SK-N-SH (cell line): ENCODE measurements around the gene FASLG. TPM values are rescaled to one million over a fixed set of nuclear protein-coding genes. Genes with fewer than 3 reads are reported as not detected.

Source experiments
- CTCF ChIA-PET: fragments of 300-600, 350-600 bp; formaldehyde crosslinking; extraction: SDS; loops from one replicate; lab custom pipeline; 2021; lab: Yijun Ruan, JAX
- POLR2A ChIA-PET: fragments of 350-600 bp; sonication (Branson Sonifier 250); formaldehyde crosslinking; extraction: SDS; loops from one replicate; lab custom pipeline; 2020; ENCODE audit warnings: antibody characterized with exemption, inconsistent platforms; lab: Yijun Ruan, JAX
- DNase-seq: peaks from one replicate; pipeline ENCODE4 v3.0.0; 2012
- H2AFZ ChIP-seq: fragments of 200-600 bp; sonication (generic); 2 replicates; pipeline ENCODE4 v1.8.1; 2016; ENCODE audit warnings: antibody characterized with exemption, mild to moderate bottlenecking, low read depth
- H3F3A ChIP-seq: fragments of 200-600 bp; sonication (generic); replicated peaks from 2 replicates; pipeline ENCODE3; 2016; ENCODE audit warnings: antibody characterized with exemption, mild to moderate bottlenecking; ENCODE audit not compliant: insufficient read depth
- H3K27ac ChIP-seq, 2 experiments: fragments of 200-500 bp in 1 of 2; fragments of 200-600 bp in 1 of 2; sonication (Bioruptor generic) in 1 of 2; sonication (generic), shearing (Covaris generic) in 1 of 2; 2 replicates each; pipeline versions ENCODE4 v1.5.1 to v1.6.1; 2014 to 2016; ENCODE audit warnings: low read depth in 2 of 2, inconsistent platforms in 1 of 2, low read length in 1 of 2, mild to moderate bottlenecking in 1 of 2, mixed read lengths in 1 of 2
- H3K27me3 ChIP-seq: fragments of 200-600 bp; sonication (generic), shearing (Covaris generic); 2 replicates; pipeline ENCODE4 v1.6.1; 2016; ENCODE audit warnings: mixed run types; ENCODE audit not compliant: insufficient read depth
- H3K36me3 ChIP-seq, 2 experiments: fragments of 200-500 bp in 1 of 2; fragments of 200-600 bp in 1 of 2; sonication (Bioruptor generic) in 1 of 2; sonication (generic) in 1 of 2; replicated peaks in 1 of 2; 2 replicates each; pipeline versions ENCODE3 to v1.5.1; 2014 to 2016; ENCODE audit warnings: low read length in 1 of 2, mild to moderate bottlenecking in 1 of 2; ENCODE audit not compliant: insufficient read depth in 2 of 2, control insufficient read depth in 1 of 2
- H3K4me1 ChIP-seq, 2 experiments: fragments of 200-500 bp in 1 of 2; fragments of 200-600 bp in 1 of 2; sonication (Bioruptor generic) in 1 of 2; sonication (generic), shearing (Covaris generic) in 1 of 2; 2 replicates each; pipeline versions ENCODE4 v1.5.1 to v1.6.1; 2014 to 2016; ENCODE audit warnings: low read depth in 1 of 2, low read length in 1 of 2, mixed run types in 1 of 2; ENCODE audit not compliant: insufficient read depth in 2 of 2, control insufficient read depth in 1 of 2
- H3K4me2 ChIP-seq: fragments of 200-600 bp; sonication (generic), shearing (Covaris generic); 2 replicates; pipeline ENCODE4 v1.6.1; 2017; ENCODE audit warnings: mixed run types
- H3K4me3 ChIP-seq, 2 experiments: fragments of 200-500 bp in 1 of 2; fragments of 200-600 bp in 1 of 2; sonication (Bioruptor generic) in 1 of 2; sonication (generic), shearing (Covaris generic) in 1 of 2; 2 replicates each; pipeline versions ENCODE4 v1.5.1 to v1.8.1; 2014 to 2016; ENCODE audit warnings: low read depth in 2 of 2, inconsistent platforms in 1 of 2, low read length in 1 of 2, mild to moderate bottlenecking in 1 of 2, mixed read lengths in 1 of 2, moderate library complexity in 1 of 2
- H3K79me2 ChIP-seq: fragments of 200-600 bp; sonication (generic); 2 replicates; pipeline ENCODE4 v1.8.1; 2017; ENCODE audit warnings: mild to moderate bottlenecking; ENCODE audit not compliant: insufficient read depth
- H3K9ac ChIP-seq: fragments of 200-600 bp; sonication (generic); 2 replicates; pipeline ENCODE4 v1.6.1; 2017; ENCODE audit warnings: mixed run types
- H3K9me2 ChIP-seq: fragments of 200-600 bp; sonication (generic); 2 replicates; pipeline ENCODE4 v1.6.1; 2017; ENCODE audit warnings: mixed run types
- H3K9me3 ChIP-seq: fragments of 200-600 bp; sonication (generic); 2 replicates; pipeline ENCODE4 v1.6.1; 2017; ENCODE audit warnings: mixed run types, mild to moderate bottlenecking, moderate library complexity
- H4K20me1 ChIP-seq: fragments of 200-600 bp; sonication (generic); 2 replicates; pipeline ENCODE4 v1.6.1; 2017; ENCODE audit warnings: mild to moderate bottlenecking, mixed run types; ENCODE audit not compliant: insufficient read depth
- FOSL2 ChIP-seq: IDR thresholded peaks from 2 replicates; pipeline ENCODE4 v1.4.0; 2012; ENCODE audit warnings: low read depth, mild to moderate bottlenecking, moderate library complexity, borderline replicate concordance
- GABPA ChIP-seq: IDR thresholded peaks from 2 replicates; pipeline ENCODE4 v1.4.0; 2012; ENCODE audit warnings: low read depth, mild to moderate bottlenecking
- MXI1 ChIP-seq: IDR thresholded peaks from 2 replicates; pipeline ENCODE4 v1.6.1; 2012; ENCODE audit warnings: mild to moderate bottlenecking, low read depth, low read length, improper control_type of control experiment
- NFIC ChIP-seq: IDR thresholded peaks from 2 replicates; pipeline ENCODE4 v1.4.0; 2012; ENCODE audit warnings: borderline replicate concordance
- NRF1 ChIP-seq: IDR thresholded peaks from 2 replicates; pipeline ENCODE4 v1.6.1; 2012; ENCODE audit warnings: low read depth, mild to moderate bottlenecking, low read length
- REST ChIP-seq: IDR thresholded peaks from 2 replicates; pipeline ENCODE4 v1.6.1; 2012; ENCODE audit warnings: mild to moderate bottlenecking, low read depth, low read length, moderate library complexity
- SMC3 ChIP-seq: IDR thresholded peaks from 2 replicates; pipeline ENCODE4 v1.6.1; 2012; ENCODE audit warnings: low read depth, low read length, improper control_type of control experiment
- TAF1 ChIP-seq: IDR thresholded peaks from 2 replicates; pipeline ENCODE4 v1.6.1; 2012; ENCODE audit warnings: low read depth, mild to moderate bottlenecking, low read length, moderate library complexity, borderline replicate concordance
- TEAD4 ChIP-seq: IDR thresholded peaks from 2 replicates; pipeline ENCODE4 v1.4.0; 2012; ENCODE audit warnings: mild to moderate bottlenecking, borderline replicate concordance; ENCODE audit not compliant: insufficient read depth
- USF1 ChIP-seq: IDR thresholded peaks from 2 replicates; pipeline ENCODE4 v1.4.0; 2012; ENCODE audit warnings: low read depth, borderline replicate concordance
- USF2 ChIP-seq: fragments of 150-350 bp; IDR thresholded peaks from 2 replicates; pipeline ENCODE4 v1.6.1; 2017; ENCODE audit warnings: antibody characterized with exemption, low read length, low read depth, borderline replicate concordance
- WGBS: methylation state at CpG from one replicate; pipeline ENCODE4 v1.1.6; 2017; ENCODE audit warnings: low lambda C conversion rate; 5-methylcytosine and 5-hydroxymethylcytosine counted together
- polyA plus RNA-seq, 3 experiments: library from polyadenylated mRNA; depleted of rRNA; stranded (reverse); fragments of >200 nt; gene quantifications; 2 replicates each; pipeline ENCODE4 v1.2.3, GENCODE V29; 2012
- TF ChIP-seq, protein P1 (sequence below): IDR thresholded peaks from 2 replicates; pipeline ENCODE4 v1.4.0; 2012; ENCODE audit warnings: low read depth, borderline replicate concordance
- TF ChIP-seq, protein P2 (sequence below): fragments of 150-350 bp; IDR thresholded peaks from 2 replicates; pipeline ENCODE4 v1.6.1; 2016; ENCODE audit warnings: mild to moderate bottlenecking, low read depth, low read length

Gene FASLG
- polyA plus RNA-seq, 1 of the 3 experiments (the other 2 are of a cell fraction), result not detected

GRCh38 chr1:172623748-172624147 is 35.2 kb upstream of the FASLG start (continued):
- TF ChIP-seq, protein P1, sequence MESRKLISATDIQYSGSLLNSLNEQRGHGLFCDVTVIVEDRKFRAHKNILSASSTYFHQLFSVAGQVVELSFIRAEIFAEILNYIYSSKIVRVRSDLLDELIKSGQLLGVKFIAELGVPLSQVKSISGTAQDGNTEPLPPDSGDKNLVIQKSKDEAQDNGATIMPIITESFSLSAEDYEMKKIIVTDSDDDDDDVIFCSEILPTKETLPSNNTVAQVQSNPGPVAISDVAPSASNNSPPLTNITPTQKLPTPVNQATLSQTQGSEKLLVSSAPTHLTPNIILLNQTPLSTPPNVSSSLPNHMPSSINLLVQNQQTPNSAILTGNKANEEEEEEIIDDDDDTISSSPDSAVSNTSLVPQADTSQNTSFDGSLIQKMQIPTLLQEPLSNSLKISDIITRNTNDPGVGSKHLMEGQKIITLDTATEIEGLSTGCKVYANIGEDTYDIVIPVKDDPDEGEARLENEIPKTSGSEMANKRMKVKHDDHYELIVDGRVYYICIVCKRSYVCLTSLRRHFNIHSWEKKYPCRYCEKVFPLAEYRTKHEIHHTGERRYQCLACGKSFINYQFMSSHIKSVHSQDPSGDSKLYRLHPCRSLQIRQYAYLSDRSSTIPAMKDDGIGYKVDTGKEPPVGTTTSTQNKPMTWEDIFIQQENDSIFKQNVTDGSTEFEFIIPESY, result no peak
- no peak for TF ChIP-seq USF1
- TF ChIP-seq NRF1, result no peak

DNA sequence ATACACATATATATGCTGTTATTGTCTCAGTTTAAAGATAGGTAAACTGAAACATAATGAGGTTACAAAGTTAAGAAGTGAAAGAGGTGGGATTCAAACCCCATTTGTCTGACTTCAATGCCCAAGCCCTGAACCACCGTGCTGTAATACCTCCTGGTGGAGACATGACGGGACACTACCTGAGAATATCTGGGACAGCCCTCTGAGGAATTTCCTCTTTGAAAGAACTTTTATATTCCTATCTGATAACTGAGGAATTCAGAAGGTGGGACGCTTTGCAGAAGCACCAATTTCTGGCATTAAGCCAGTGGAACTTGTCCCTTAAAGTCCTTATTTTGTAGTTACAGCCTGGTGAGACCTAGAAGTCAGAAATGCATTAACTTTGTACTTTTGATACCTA is 32.1 kb upstream of the FASLG start:
- POLR2A ChIA-PET, result no interaction called here
- H3K4me3 ChIP-seq, result no peak overlapping the region
- CTCF ChIA-PET, result no interaction called here

More for the DNA sequence above, 32.1 kb upstream of the FASLG start:
- Histone ChIP-seq H3K79me2 (no peaks in the 10 kb centered on the region), H3K4me2 (no peak overlapping the region), H3K36me3 (no peaks in the 10 kb centered on the region), H3F3A (no peaks in the 10 kb centered on the region), H3K9ac (no peak overlapping the region), H3K27ac (no peak overlapping the region), H3K9me3 (no peaks in the 10 kb centered on the region), H2AFZ (no peak overlapping the region), H3K9me2 (no peaks in the 10 kb centered on the region), H3K27me3 (no peaks in the 10 kb centered on the region), H3K4me1 (no peaks in the 10 kb centered on the region; a peak in 1 of 4 replicates), H4K20me1 (no peaks in the 10 kb centered on the region)
- no peak for DNase-seq
- no peak for TF ChIP-seq SMC3
- no peak for TF ChIP-seq USF2
- no peak for TF ChIP-seq MXI1
- TF ChIP-seq FOSL2, result no peak
- TF ChIP-seq TAF1, result no peak
- TF ChIP-seq NFIC, result no peak
- no peak for TF ChIP-seq GABPA
- TF ChIP-seq NRF1, result no peak
- TF ChIP-seq TEAD4, result no peak
- no peak for TF ChIP-seq USF1
- no peak for TF ChIP-seq REST
- TF ChIP-seq, protein P2, sequence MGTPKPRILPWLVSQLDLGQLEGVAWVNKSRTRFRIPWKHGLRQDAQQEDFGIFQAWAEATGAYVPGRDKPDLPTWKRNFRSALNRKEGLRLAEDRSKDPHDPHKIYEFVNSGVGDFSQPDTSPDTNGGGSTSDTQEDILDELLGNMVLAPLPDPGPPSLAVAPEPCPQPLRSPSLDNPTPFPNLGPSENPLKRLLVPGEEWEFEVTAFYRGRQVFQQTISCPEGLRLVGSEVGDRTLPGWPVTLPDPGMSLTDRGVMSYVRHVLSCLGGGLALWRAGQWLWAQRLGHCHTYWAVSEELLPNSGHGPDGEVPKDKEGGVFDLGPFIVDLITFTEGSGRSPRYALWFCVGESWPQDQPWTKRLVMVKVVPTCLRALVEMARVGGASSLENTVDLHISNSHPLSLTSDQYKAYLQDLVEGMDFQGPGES, result no peak
- WGBS, result 88% methylated on average over 3 of the region's 3 CpGs
